Right atrium auricular region (tissue), 2 donors: ENCODE data around the gene AMH. TPM values are rescaled to one million over a fixed set of nuclear protein-coding genes. Genes with fewer than 3 reads are reported as not detected.

ENCODE experiments used
- DNase-seq: peaks from one replicate; pipeline ENCODE4 v3.0.0-alpha.2; 2019; ENCODE audit warnings: low spot score
- H3K27ac ChIP-seq, 2 donors: fragments of 200-600 bp; sonication (generic); 1 replicate in 1 of 2; 2 replicates in 1 of 2; pipeline ENCODE4 v1.5.1; 2016 to 2019
- H3K27me3 ChIP-seq, 2 donors: fragments of 200-600 bp; sonication (generic); one replicate each; pipeline versions ENCODE4 v1.5.1 to v1.6.0; 2017 to 2019
- H3K36me3 ChIP-seq: fragments of 200-600 bp; sonication (generic); one replicate; pipeline ENCODE4 v1.5.1; 2016
- H3K4me1 ChIP-seq, 2 donors: fragments of 200-600 bp; sonication (generic); one replicate each; pipeline versions ENCODE4 v1.5.1 to v1.6.0; 2017 to 2019
- H3K4me3 ChIP-seq, 2 donors: fragments of 200-600 bp; sonication (generic); 1 replicate in 1 of 2; 2 replicates in 1 of 2; pipeline ENCODE4 v1.5.1; 2017 to 2019; ENCODE audit warnings: mild to moderate bottlenecking in 1 of 2, moderate library complexity in 1 of 2
- H3K9me3 ChIP-seq, 2 donors: fragments of 200-600 bp; sonication (generic); one replicate each; pipeline ENCODE4 v1.5.1; 2019
- total RNA-seq, 2 donors: library from RNA; depleted of rRNA; stranded (reverse); fragments of >200 nt; gene quantifications; one replicate each; pipeline ENCODE4 v1.1.0, GENCODE V29; 2016
- TF ChIP-seq, protein P1 (sequence below), 2 donors: fragments of 200-600 bp; sonication (generic); IDR thresholded peaks; one replicate each; pipeline ENCODE4 v1.5.1; 2019; ENCODE audit warnings: antibody characterized with exemption in 2 of 2

AMH gene
- total RNA-seq, 2 donors from 2014 or later = 0.98 TPM; not detected in 1

DNA sequence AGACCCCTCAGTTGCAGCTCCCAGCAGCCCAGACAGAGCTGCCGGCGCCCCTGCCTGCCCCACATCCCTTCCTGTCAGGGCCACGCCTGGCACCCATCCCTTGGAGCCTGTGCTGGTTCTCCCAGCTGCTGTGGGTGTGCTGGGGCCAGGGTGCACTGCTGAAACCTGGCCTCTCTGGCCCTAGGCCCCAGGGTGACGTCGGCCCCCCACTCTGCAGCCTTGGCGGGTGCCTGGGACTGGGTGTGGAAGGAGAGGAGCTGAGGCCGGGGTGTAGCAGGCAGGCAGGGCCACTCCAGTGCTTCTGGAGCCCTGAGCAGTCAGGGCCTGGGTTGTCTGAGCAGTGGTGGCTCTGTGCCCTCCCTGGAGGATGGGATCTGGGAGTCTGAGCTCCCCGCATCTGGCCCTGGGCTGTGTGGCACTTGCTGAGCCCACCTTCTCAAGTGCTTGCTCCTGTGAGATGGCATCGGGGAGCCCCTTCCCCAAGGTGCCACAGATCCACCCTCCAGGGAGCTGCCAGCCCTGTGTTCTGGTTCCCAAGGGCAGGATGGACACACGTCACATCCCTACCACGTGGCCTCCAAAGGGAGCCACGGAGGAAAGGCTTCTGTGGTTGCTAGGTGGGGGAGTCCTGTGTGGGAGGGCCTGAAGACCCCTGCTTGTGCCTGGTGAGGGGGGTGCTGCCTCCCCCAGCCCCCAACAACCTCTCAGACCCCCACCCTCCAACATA is 18.2 kb upstream of the AMH start:
- Histone ChIP-seq H3K4me1 (peaks cover 0 to 34% of the 10 kb centered on the region in 2 donors), H3K9me3 (no peaks in the 10 kb centered on the region), H3K36me3 (peaks cover 56% of the 10 kb centered on the region), H3K27ac (peak overlapping the region; percentile 10 to 22), H3K27me3 (no peaks in the 10 kb centered on the region), H3K4me3 (no peak overlapping the region)
- TF ChIP-seq, protein P1, sequence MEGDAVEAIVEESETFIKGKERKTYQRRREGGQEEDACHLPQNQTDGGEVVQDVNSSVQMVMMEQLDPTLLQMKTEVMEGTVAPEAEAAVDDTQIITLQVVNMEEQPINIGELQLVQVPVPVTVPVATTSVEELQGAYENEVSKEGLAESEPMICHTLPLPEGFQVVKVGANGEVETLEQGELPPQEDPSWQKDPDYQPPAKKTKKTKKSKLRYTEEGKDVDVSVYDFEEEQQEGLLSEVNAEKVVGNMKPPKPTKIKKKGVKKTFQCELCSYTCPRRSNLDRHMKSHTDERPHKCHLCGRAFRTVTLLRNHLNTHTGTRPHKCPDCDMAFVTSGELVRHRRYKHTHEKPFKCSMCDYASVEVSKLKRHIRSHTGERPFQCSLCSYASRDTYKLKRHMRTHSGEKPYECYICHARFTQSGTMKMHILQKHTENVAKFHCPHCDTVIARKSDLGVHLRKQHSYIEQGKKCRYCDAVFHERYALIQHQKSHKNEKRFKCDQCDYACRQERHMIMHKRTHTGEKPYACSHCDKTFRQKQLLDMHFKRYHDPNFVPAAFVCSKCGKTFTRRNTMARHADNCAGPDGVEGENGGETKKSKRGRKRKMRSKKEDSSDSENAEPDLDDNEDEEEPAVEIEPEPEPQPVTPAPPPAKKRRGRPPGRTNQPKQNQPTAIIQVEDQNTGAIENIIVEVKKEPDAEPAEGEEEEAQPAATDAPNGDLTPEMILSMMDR (IDR thresholded peaks at IDR 0.05) = no peak
- no peak for DNase-seq

DNA sequence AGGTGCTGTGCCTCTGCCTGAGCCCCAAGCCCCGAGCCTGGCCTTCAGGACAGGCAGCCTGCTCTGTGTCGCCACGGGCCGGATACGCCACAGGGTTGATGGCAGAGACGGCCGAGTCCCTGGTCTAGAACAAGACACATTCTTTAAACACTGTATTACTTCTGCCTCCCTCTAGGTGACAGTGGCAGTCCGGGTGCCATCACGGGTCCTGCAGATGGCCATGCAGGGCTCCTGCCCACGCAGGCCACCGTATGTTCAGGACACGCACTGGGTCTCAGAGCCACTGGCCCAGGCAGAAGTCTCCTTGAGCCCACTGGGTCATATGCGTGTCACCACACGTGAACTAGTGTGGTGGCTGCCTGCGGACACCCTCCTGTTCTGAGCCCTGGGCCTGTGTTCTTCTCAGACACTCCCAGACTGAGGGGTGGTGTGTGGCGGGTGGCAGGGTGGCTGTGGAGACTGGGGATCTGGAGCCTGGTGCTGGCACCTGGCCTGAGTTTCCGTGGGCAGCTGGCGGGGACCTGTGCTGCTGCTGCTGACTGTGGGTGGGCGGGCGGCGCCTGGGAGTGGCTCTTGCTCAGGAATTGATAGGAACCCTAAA is 17.4 kb upstream of the AMH start:
- H3K27ac ChIP-seq = peak overlapping the region; percentile 10 to 22
- H3K9me3 ChIP-seq = no peaks in the 10 kb centered on the region
- peaks cover 0 to 34% of the 10 kb centered on the region in 2 donors for H3K4me1 ChIP-seq
- H3K36me3 ChIP-seq = peaks cover 50% of the 10 kb centered on the region
- DNase-seq = no peak
- TF ChIP-seq, protein P1 (IDR thresholded peaks at IDR 0.05) = peak in 1 of 2 donors; percentile 19
- H3K27me3 ChIP-seq = no peaks in the 10 kb centered on the region
- no peak overlapping the region for H3K4me3 ChIP-seq

DNA sequence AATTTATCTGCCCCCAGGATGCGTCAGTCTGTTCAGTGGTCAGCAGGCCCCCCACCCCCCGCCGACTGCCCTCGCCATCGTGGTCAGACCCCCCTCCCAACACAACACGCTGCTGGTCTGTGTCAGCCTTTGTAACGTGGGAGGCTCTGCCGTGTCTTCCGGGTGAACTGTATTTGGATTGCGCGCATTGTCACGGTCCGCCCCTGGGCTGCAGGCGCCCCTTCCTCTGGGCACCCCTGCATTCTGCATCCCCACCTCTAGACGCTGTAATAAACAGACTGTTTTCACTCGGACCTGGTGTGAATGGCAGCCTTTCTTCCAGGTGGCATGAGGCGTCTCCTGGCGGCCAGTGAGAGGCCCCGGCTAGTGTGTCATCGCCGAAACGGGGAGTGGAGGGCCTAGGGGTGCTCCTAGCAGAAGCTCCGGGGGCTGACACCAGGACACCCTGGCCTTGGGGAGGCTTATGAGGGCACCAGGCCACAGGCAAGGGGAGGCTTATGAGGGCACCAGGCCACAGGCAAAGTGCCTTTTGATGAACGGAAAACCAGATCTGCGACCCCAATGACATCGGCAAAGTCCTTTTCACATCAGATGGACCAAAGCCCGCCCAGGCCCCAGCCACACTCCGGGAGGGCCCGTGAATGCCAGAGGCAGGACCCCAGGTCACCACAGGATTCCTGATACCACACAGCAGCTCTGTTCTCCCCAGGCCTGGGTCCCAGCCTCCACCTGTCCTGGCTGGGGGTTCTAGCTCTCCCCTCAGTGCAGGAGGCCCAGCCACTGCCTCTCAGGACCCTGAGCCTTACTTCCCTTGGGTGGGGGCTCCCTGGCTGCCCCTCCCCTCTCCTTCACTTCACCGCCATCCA is 16.6 kb upstream of the AMH start:
- Histone ChIP-seq H3K27ac (peak overlapping the region in 1 of 2 donors; percentile 7), H3K4me1 (peaks cover 0 to 38% of the 10 kb centered on the region in 2 donors), H3K9me3 (no peaks in the 10 kb centered on the region), H3K4me3 (no peak overlapping the region), H3K36me3 (peaks cover 42% of the 10 kb centered on the region), H3K27me3 (no peaks in the 10 kb centered on the region)
- no peak for DNase-seq
- TF ChIP-seq, protein P1 (IDR thresholded peaks at IDR 0.05) = no peak

DNA sequence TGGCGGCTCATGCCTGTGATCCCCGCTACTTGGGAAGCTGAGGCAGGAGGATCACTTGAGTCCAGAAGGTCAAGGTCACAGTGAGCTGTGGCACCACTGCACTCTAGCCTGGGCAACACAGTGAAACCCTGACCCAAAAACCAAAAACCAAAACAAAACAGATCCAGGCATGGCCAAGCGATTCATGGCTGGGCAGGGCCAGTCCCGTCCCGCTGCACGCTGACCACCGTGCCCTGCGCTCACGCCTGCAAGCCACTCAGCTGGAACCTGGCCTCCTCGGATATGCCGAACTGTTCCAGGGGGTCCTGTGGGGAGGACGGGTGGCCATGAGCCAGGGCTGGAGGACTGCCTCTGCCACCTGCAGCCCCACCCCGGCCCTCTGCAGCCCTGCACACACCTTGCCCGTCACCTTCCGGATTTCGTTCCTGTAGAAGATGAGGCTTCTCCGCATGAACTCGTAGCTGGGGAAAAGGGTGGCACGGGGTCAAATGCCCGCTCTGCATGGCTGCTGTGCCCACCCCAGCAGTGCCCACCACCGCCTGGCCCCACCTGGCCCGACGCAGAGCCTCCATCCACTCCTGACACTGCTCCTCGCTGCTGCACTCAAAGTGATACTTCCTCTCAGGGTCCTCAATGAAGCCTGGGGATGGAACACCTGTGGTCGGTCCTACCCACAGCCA is 15.4 kb upstream of the AMH start:
- DNase-seq = no peak
- no peak overlapping the region for H3K4me3 ChIP-seq
- H3K27me3 ChIP-seq = no peaks in the 10 kb centered on the region
- H3K27ac ChIP-seq = no peak overlapping the region
- H3K9me3 ChIP-seq = no peaks in the 10 kb centered on the region
- H3K36me3 ChIP-seq = peaks cover 32% of the 10 kb centered on the region
- TF ChIP-seq, protein P1 (IDR thresholded peaks at IDR 0.05) = no peak
- H3K4me1 ChIP-seq = peaks cover 0 to 50% of the 10 kb centered on the region in 2 donors

DNA sequence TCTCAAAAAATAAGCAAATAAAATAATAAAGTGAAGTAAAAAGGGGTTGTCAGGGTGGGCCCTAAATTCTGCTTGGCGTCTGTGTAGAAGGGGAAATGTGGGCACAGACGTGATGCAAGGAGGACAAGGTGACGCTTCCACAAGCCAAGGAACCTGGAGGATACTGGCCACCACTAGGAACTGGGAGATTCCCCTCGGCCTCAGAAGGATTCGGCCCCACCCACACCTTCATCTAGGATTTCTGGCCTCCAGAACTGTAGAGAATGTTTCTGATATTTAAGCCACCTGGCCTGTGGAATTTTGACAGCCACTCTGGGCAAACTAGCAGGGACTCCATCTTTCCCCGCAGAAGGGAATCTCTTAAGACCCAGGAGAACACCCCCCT is 14.1 kb upstream of the AMH start:
- peak overlapping the region; percentile 84 to 96 for H3K4me3 ChIP-seq
- H3K27ac ChIP-seq = peak overlapping the region; percentile 96 to 97
- H3K4me1 ChIP-seq = peaks cover 0 to 63% of the 10 kb centered on the region in 2 donors
- DNase-seq = no peak
- H3K27me3 ChIP-seq = no peaks in the 10 kb centered on the region
- TF ChIP-seq, protein P1 (IDR thresholded peaks at IDR 0.05) = no peak
- H3K36me3 ChIP-seq = peaks cover 22% of the 10 kb centered on the region
- H3K9me3 ChIP-seq = no peaks in the 10 kb centered on the region
